Measurements from ENCODE around the gene ARX. TPM values are rescaled to one million over a fixed set of nuclear protein-coding genes. Genes with fewer than 3 reads are reported as not detected.

ARX gene
- total and polyA plus RNA-seq, 2 donors (not counting 3 experiments of a cell fraction or from before 2014, with no cell fraction given): not detected

DNA sequence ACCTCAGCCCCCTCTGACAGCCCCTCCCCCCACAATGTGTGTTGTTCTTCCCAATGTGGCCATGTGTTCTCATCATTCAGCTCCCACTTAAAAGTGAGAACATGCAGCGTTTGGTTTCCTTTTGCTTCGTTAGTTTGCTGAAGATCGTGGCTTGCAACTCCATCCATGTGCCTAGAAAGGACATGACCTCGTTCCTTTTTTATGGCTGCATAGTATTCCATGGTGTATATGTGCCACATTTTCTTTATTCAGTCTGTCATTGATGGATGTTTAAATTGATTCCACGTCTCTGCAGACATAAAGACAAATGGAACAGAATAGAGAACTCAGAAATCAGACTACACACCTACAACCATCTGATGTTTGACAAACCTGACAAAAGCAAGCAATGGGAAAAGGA is 46.0 kb downstream of the ARX start:
- ChIA-PET CTCF (no interaction called here), POLR2A (no interaction called here)

DNA sequence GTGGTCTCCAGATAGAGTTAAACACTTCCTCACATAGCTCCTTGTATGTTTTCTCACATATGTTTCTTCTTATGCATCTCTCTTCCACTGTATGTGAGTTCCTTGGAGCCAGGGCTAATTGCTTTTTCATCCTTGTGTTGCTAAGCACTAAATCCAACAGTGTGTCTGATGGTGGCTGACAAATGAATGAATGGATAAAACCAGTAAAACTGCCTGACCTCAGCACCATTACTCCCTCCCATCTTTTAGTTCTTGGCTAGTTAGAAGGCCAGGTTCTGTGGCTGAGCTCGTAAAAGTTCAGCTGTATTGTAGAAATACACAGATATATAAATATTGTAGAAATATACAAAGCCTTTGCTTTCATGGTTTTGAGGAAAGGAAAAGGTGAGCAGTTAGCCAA is 50.4 kb downstream of the ARX start:
- no peak overlapping the region for H3K4me2 ChIP-seq (ENCODE audit: insufficient read depth, low read length)
- no peaks in the 10 kb centered on the region for H4K20me1 ChIP-seq (replicated peaks; ENCODE audit: control insufficient read depth, extremely low read depth, insufficient read depth, low read length)
- no peaks in the 10 kb centered on the region for H3K9me1 ChIP-seq (replicated peaks; ENCODE audit: control insufficient read depth, extremely low read depth, insufficient read depth, low read length)
- no peak overlapping the region for H3K9ac ChIP-seq (replicated peaks; ENCODE audit: extremely low read depth, insufficient read depth, low read length)
- no TSS peak for BruUV-seq (replicated peaks)
- no peaks in the 10 kb centered on the region for H3K4me1 ChIP-seq (ENCODE audit: control insufficient read depth, extremely low read depth, insufficient read depth, low read length)
- TF ChIP-seq JUN (IDR thresholded peaks at IDR 0.05; ENCODE audit: borderline replicate concordance, insufficient read depth, insufficient read length, low read depth) (no peak), MYC (IDR thresholded peaks at IDR 0.05; ENCODE audit: low read depth, low read length) (no peak), FOS (IDR thresholded peaks at IDR 0.05; ENCODE audit: borderline replicate concordance, insufficient read depth, low read length) (no peak), POLR2A (IDR thresholded peaks at IDR 0.05; ENCODE audit: low read depth, low read length) (no peak), GATA2 (IDR thresholded peaks at IDR 0.05; ENCODE audit: insufficient read depth, insufficient read length, low read depth, low read length) (no peak), POLR2AphosphoS5 (IDR thresholded peaks at IDR 0.05; ENCODE audit: insufficient read depth, low read depth, low read length) (no peak)
- TF ChIP-seq, protein P1, sequence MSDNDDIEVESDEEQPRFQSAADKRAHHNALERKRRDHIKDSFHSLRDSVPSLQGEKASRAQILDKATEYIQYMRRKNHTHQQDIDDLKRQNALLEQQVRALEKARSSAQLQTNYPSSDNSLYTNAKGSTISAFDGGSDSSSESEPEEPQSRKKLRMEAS (IDR thresholded peaks at IDR 0.05; ENCODE audit: insufficient read depth, insufficient read length): no peak
- no peak overlapping the region for H3K27ac ChIP-seq (ENCODE audit: insufficient read depth, low read depth, low read length)
- no peaks in the 10 kb centered on the region for H3K36me3 ChIP-seq (ENCODE audit: control insufficient read depth in 2 of 2, extremely low read depth in 1 of 2, insufficient read depth in 2 of 2, low read length in 2 of 2)
- H2AFZ ChIP-seq (ENCODE audit: low read depth, low read length): no peak overlapping the region
- dilution Hi-C loops (cut with MboI; ENCODE audit: extremely low pct_ligation_motif_present, low sequenced_read_pairs) (no loop called here), intact Hi-C loops (cut with micrococcal nuclease) (no loop called here)
- POLR2A ChIA-PET: no interaction called here
- no peak overlapping the region for H3K4me3 ChIP-seq (replicated peaks in 1 of 3; ENCODE audit: insufficient read depth in 1 of 3, low read depth in 1 of 3, low read length in 3 of 3)
- H3K9me3 ChIP-seq (replicated peaks; ENCODE audit: control insufficient read depth, insufficient read depth, low read length): no peaks in the 10 kb centered on the region
- DNase-seq (ENCODE audit: low read depth, low spot score) (no peak), FAIRE-seq (no peak)
- CTCF ChIA-PET: no interaction called here
- H3K79me2 ChIP-seq (ENCODE audit: control insufficient read depth, insufficient read depth, low read length): no peaks in the 10 kb centered on the region
- H3K27me3 ChIP-seq (ENCODE audit: control insufficient read depth in 2 of 2, insufficient read depth in 2 of 2, low read length in 2 of 2): no peaks in the 10 kb centered on the region

More for the DNA sequence above, 46.0 kb downstream of the ARX start:
- peak; percentile 48 for FAIRE-seq
- Histone ChIP-seq H3K9ac (replicated peaks; ENCODE audit: extremely low read depth, insufficient read depth, low read length) (no peak overlapping the region), H3K4me1 (ENCODE audit: control insufficient read depth, extremely low read depth, insufficient read depth, low read length) (no peaks in the 10 kb centered on the region), H3K4me2 (ENCODE audit: insufficient read depth, low read length) (no peak overlapping the region), H3K27ac (ENCODE audit: insufficient read depth, low read depth, low read length) (no peak overlapping the region), H3K4me3 (replicated peaks in 1 of 3; ENCODE audit: insufficient read depth in 1 of 3, low read depth in 1 of 3, low read length in 3 of 3) (no peak overlapping the region), H2AFZ (ENCODE audit: low read depth, low read length) (no peak overlapping the region), H3K36me3 (ENCODE audit: control insufficient read depth in 2 of 2, extremely low read depth in 1 of 2, insufficient read depth in 2 of 2, low read length in 2 of 2) (no peaks in the 10 kb centered on the region), H3K9me1 (replicated peaks; ENCODE audit: control insufficient read depth, extremely low read depth, insufficient read depth, low read length) (no peaks in the 10 kb centered on the region), H4K20me1 (replicated peaks; ENCODE audit: control insufficient read depth, extremely low read depth, insufficient read depth, low read length) (no peaks in the 10 kb centered on the region), H3K27me3 (ENCODE audit: control insufficient read depth in 2 of 2, insufficient read depth in 2 of 2, low read length in 2 of 2) (no peaks in the 10 kb centered on the region), H3K9me3 (replicated peaks; ENCODE audit: control insufficient read depth, insufficient read depth, low read length) (no peaks in the 10 kb centered on the region), H3K79me2 (ENCODE audit: control insufficient read depth, insufficient read depth, low read length) (no peaks in the 10 kb centered on the region)
- dilution Hi-C loops (cut with MboI; ENCODE audit: extremely low pct_ligation_motif_present, low sequenced_read_pairs): no loop called here
- BruUV-seq (replicated peaks): no TSS peak
- TF ChIP-seq, protein P2, sequence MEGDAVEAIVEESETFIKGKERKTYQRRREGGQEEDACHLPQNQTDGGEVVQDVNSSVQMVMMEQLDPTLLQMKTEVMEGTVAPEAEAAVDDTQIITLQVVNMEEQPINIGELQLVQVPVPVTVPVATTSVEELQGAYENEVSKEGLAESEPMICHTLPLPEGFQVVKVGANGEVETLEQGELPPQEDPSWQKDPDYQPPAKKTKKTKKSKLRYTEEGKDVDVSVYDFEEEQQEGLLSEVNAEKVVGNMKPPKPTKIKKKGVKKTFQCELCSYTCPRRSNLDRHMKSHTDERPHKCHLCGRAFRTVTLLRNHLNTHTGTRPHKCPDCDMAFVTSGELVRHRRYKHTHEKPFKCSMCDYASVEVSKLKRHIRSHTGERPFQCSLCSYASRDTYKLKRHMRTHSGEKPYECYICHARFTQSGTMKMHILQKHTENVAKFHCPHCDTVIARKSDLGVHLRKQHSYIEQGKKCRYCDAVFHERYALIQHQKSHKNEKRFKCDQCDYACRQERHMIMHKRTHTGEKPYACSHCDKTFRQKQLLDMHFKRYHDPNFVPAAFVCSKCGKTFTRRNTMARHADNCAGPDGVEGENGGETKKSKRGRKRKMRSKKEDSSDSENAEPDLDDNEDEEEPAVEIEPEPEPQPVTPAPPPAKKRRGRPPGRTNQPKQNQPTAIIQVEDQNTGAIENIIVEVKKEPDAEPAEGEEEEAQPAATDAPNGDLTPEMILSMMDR (IDR thresholded peaks at IDR 0.05; ENCODE audit: extremely low read depth in 1 of 2, insufficient read depth in 1 of 2, low read depth in 1 of 2, low read length in 2 of 2): no peak
- TF ChIP-seq, protein P1 (IDR thresholded peaks at IDR 0.05; ENCODE audit: insufficient read depth, insufficient read length): no peak
- TF ChIP-seq MYC (IDR thresholded peaks at IDR 0.05; ENCODE audit: low read depth, low read length) (no peak), EZH2 (IDR thresholded peaks at IDR 0.05; ENCODE audit: borderline replicate concordance, low read depth, low read length, severe bottlenecking) (no peak), GATA2 (IDR thresholded peaks at IDR 0.05; ENCODE audit: insufficient read depth, insufficient read length, low read depth, low read length) (no peak)
- DNase-seq (ENCODE audit: low read depth, low spot score): no peak
- intact Hi-C loops (cut with micrococcal nuclease): no loop called here
